ENCODE measurements around the gene SOBP. TPM values are rescaled to one million over a fixed set of nuclear protein-coding genes. Genes with fewer than 3 reads are reported as not detected.
A peak's percentile ranks its signal among the peaks of the same experiment; 100 is the strongest.

The SOBP gene
- total RNA-seq, 1 experiment from 2014 or later, result 0.22 TPM

GRCh38 chr6:107706516-107707115 is 216.7 kb downstream of the SOBP start:
- intact Hi-C loops (cut with micrococcal nuclease; ENCODE audit: unreplicated experiment), result no loop called here
- POLR2A ChIA-PET (ENCODE audit: unreplicated experiment), result no interaction called here

DNA sequence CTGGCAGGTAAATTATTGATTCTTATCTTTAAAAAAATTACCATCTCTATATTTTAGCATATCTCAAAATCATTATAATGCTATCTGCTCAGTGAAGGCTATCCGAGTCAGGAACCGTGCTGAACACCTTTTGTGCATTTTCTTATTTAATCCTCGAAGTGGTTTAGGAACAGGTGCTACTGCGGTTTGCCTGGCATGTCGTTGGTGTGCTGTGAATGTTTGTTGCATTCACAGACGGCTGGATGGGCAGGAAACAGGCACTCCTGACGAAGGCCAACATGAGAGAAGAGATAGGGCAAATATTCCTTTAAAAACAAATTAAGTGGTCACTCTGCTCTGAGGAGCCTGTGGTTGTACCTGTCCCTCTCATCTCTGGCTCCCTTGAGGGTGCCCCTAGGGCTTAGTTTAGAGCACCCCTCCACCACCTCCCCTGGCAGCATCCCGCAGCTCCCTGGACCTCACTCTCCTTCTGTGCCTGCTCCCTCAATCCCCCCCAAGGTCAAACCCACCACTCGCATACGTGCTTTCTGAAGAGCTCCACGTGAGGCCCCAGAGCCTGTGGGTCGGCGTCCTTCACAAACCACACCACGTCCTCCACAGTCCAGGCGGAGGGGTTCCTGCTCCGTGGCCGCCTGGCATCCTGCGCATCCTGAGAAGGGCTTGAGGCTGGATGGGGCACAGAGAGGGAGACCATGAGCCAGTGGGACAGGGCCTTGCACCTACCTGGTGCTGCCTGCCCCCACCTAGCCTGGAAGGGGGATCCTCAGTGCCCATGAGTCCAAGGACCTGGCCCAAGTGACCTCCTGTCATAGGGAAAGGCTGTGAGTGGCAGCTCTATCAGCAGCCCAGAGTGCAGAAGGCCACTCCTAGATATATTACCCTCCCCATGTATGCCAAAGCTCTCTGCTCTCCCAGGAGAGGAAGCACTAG is 217.7 kb downstream of the SOBP start:
- no TSS peak for BruUV-seq (replicated peaks)
- Histone ChIP-seq H3K9me3 (ENCODE audit: insufficient read depth, low read depth) (no peaks in the 10 kb centered on the region), H3K4me3 (no peak overlapping the region), H3K9me2 (ENCODE audit: insufficient read depth) (no peaks in the 10 kb centered on the region), H4K20me1 (ENCODE audit: insufficient read depth) (no peaks in the 10 kb centered on the region), H3K4me2 (no peak overlapping the region), H3K4me1 (replicated peaks; ENCODE audit: insufficient read depth) (no peaks in the 10 kb centered on the region), H3F3A (ENCODE audit: insufficient read depth, low read depth) (no peaks in the 10 kb centered on the region), H3K79me2 (ENCODE audit: low read depth) (no peaks in the 10 kb centered on the region), H3K27ac (no peak overlapping the region), H3K27me3 (ENCODE audit: insufficient read depth, low read depth) (peaks cover 21% of the 10 kb centered on the region), H2AFZ (no peak overlapping the region), H3K36me3 (ENCODE audit: low read depth) (no peaks in the 10 kb centered on the region)
- intact Hi-C loops (cut with micrococcal nuclease; ENCODE audit: unreplicated experiment), result no loop called here
- CTCF ChIA-PET, result no interaction called here
- POLR2A ChIA-PET (ENCODE audit: unreplicated experiment), result no interaction called here
- DNase-seq, result peak in 1 of 2 experiments; percentile 29
- TF ChIP-seq EZH2 (IDR thresholded peaks at IDR 0.05; ENCODE audit: low read depth) (no peak), CTCF (conservative IDR thresholded peaks at IDR 0.05) (no peak)

More at GRCh38 chr6:107706516-107707115, 216.7 kb downstream of the SOBP start:
- H3K27me3 ChIP-seq (ENCODE audit: insufficient read depth, low read depth), result peaks cover 11% of the 10 kb centered on the region; the same call in 1 of the 2 replicates
- peak in 1 of 2 experiments; percentile 28 for DNase-seq
- H3K36me3 ChIP-seq (ENCODE audit: low read depth), result no peaks in the 10 kb centered on the region
- no peaks in the 10 kb centered on the region for H4K20me1 ChIP-seq (ENCODE audit: insufficient read depth)
- H3F3A ChIP-seq (ENCODE audit: insufficient read depth, low read depth), result no peaks in the 10 kb centered on the region
- H3K79me2 ChIP-seq (ENCODE audit: low read depth), result no peaks in the 10 kb centered on the region
- BruUV-seq (replicated peaks), result no TSS peak
- no peak overlapping the region for H3K4me3 ChIP-seq
- no peaks in the 10 kb centered on the region for H3K9me2 ChIP-seq (ENCODE audit: insufficient read depth)
- H3K4me2 ChIP-seq, result no peak overlapping the region
- no peak for TF ChIP-seq CTCF (conservative IDR thresholded peaks at IDR 0.05)
- TF ChIP-seq EZH2 (IDR thresholded peaks at IDR 0.05; ENCODE audit: low read depth), result no peak
- no peaks in the 10 kb centered on the region for H3K4me1 ChIP-seq (replicated peaks; ENCODE audit: insufficient read depth)
- H2AFZ ChIP-seq, result no peak overlapping the region
- H3K27ac ChIP-seq, result no peak overlapping the region
- no peaks in the 10 kb centered on the region for H3K9me3 ChIP-seq (ENCODE audit: insufficient read depth, low read depth)
- CTCF ChIA-PET, result no interaction called here

DNA sequence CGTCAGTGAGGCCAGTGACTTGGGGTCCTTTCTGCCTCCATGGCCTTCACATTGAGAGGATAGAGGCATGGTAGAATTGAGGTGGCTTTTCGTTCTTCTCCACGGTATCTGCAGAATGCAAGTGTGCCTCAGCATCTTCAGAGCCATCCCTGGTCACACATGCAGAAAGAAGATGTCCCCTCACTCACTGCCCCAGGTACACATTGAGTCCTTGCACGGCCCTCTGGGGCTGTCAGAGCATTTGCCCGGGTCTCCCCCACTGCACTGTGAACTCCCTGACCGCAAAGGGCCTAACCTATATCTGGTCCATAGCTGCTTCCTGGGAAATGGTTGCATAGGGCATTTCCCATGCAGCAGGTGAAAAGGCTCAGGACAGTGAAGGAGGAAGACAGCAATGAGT is 218.5 kb downstream of the SOBP start:
- Histone ChIP-seq H4K20me1 (ENCODE audit: insufficient read depth) (no peaks in the 10 kb centered on the region), H2AFZ (no peak overlapping the region), H3K9me2 (ENCODE audit: insufficient read depth) (no peaks in the 10 kb centered on the region), H3K4me2 (no peak overlapping the region), H3K4me1 (replicated peaks; ENCODE audit: insufficient read depth) (no peaks in the 10 kb centered on the region), H3F3A (ENCODE audit: insufficient read depth, low read depth) (no peaks in the 10 kb centered on the region), H3K9me3 (ENCODE audit: insufficient read depth, low read depth) (no peaks in the 10 kb centered on the region), H3K27ac (no peak overlapping the region), H3K27me3 (ENCODE audit: insufficient read depth, low read depth) (peaks cover 29% of the 10 kb centered on the region), H3K4me3 (no peak overlapping the region), H3K36me3 (ENCODE audit: low read depth) (no peaks in the 10 kb centered on the region), H3K79me2 (ENCODE audit: low read depth) (no peaks in the 10 kb centered on the region)
- TF ChIP-seq CTCF (conservative IDR thresholded peaks at IDR 0.05) (no peak), EZH2 (IDR thresholded peaks at IDR 0.05; ENCODE audit: low read depth) (no peak)
- DNase-seq, result peak in 1 of 2 experiments; percentile 23
- intact Hi-C loops (cut with micrococcal nuclease; ENCODE audit: unreplicated experiment), result no loop called here
- CTCF ChIA-PET, result interaction anchor here (0.6 kb wide), 1 partner anchor 18 kb away, joined by 3 read pairs; no protein-coding TSS in a partner anchor
- POLR2A ChIA-PET (ENCODE audit: unreplicated experiment), result no interaction called here
- BruUV-seq (replicated peaks), result no TSS peak

Data from PC-9 (cell line).